Hematopoietic multipotent progenitor cell (in vitro differentiated cells): ENCODE data around the gene ENG. TPM values are rescaled to one million over a fixed set of nuclear protein-coding genes. Genes with fewer than 3 reads are reported as not detected.

ENCODE experiments used
- DNase-seq, 3 donors: peaks; one replicate each; pipeline ENCODE4 v3.0.0-alpha.2; 2011 to 2015; ENCODE audit warnings: low read depth in 2 of 3, low spot score in 2 of 3
- total RNA-seq: library from RNA; depleted of rRNA; stranded (reverse); fragments of >200 nt; gene quantifications from one replicate; pipeline ENCODE4 v1.2.3, GENCODE V29; 2012

ENG gene
- total RNA-seq, 1 donor = 17.5 TPM

- peak in 2 of 3 donors; percentile 18 to 36 for DNase-seq
Measured at GRCh38 chr9:127779136-127779981, 75.1 kb downstream of the ENG start.

GRCh38 chr9:127778280-127779135 is 76.0 kb downstream of the ENG start, which contains the start of gene SH2D3C:
Gene SH2D3C (minus strand): TSS chr9:127778666. CDS start chr9:127778627, 39 bp downstream.
- DNase-seq = peak in 2 of 3 donors; percentile 62 to 66

- DNase-seq = no peak
Measured at GRCh38 chr9:127777368-127777980, 77.0 kb downstream of the ENG start.

- no peak for DNase-seq
Measured at GRCh38 chr9:127776924-127777289, 77.6 kb downstream of the ENG start.

GRCh38 chr9:127776195-127776923 is 78.1 kb downstream of the ENG start:
- peak in 2 of 3 donors; percentile 89 to 94 for DNase-seq

GRCh38 chr9:127773981-127774380 is 80.5 kb downstream of the ENG start:
- DNase-seq = no peak

GRCh38 chr9:127773272-127773671 is 81.2 kb downstream of the ENG start:
- no peak for DNase-seq

GRCh38 chr9:127772603-127773002 is 81.9 kb downstream of the ENG start:
- DNase-seq = no peak

- no peak for DNase-seq
Measured at GRCh38 chr9:127771570-127772189, 82.8 kb downstream of the ENG start.

GRCh38 chr9:127770905-127771569 is 83.4 kb downstream of the ENG start:
- DNase-seq = peak; percentile 88 to 99 (median 99)

- DNase-seq = no peak
Measured at GRCh38 chr9:127770583-127770904, 83.9 kb downstream of the ENG start.

- DNase-seq = peak in 2 of 3 donors; percentile 40 to 49
Measured at GRCh38 chr9:127769929-127770582, 84.4 kb downstream of the ENG start.

- DNase-seq = no peak
Measured at GRCh38 chr9:127769101-127769500, 85.4 kb downstream of the ENG start.

GRCh38 chr9:127768698-127769097 is 85.8 kb downstream of the ENG start:
- DNase-seq = no peak

GRCh38 chr9:127767909-127768331 is 86.5 kb downstream of the ENG start:
- DNase-seq = no peak

- no peak for DNase-seq
Measured at GRCh38 chr9:127767410-127767809, 87.0 kb downstream of the ENG start.

GRCh38 chr9:127765418-127765817 is 89.0 kb downstream of the ENG start:
- DNase-seq = no peak
